Midbrain (tissue), 1 donor: Measurements from ENCODE around the gene C2orf72.

Experiments used
- DNase-seq: peaks from one replicate; lab custom pipeline; 2025; lab: John Stamatoyannopoulos, UW

C2orf72 gene

DNA sequence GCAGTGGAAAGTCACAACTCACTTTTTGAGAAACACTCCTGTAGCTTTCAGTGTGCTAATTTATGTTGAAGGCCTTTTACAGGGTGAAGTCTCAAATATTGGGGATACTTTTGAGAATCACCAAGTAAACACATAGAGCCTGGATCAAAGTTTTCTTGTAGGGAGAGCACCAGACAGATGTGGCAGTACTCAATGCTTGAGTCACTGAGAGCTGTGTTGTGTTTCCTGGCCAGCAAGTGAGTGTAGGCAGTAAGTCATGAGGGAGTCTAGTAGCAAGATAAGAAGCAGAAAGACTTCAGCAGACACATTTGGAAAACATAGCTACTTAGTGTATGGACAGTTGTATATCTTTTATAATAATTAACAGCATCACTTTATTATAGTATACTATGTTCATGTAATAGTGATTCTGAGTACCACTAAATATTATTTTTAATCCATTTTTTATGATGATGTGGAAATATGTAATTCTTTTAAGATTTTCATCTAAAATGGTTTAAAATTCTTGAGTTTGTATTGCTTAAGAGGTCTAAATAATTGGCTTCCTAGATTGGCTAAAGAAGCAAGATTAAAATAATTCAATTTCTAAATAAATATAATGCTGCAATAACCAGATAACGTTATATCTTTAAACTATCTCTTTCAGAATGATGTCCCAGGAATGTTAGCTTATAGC is 32.2 kb downstream of the C2orf72 start:
- DNase-seq = no peak

DNA sequence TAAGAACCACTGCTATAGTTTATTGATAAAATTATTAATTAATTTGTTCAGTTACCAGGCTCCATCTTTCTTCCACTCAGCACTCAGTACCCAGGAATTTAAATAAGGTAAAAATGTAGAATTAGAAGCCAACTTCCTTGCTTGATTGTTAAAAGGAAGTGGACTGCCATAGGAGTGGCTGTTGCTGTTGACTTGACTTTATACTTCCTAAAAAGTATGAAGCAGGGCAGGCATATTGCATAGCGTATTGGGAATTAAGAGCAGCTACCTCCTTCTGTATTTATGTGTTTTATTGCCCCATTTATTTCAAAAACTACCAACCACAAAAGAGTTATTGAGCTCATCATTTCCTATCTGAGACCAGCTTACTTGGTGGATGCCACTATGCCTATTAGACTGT is 47.2 kb downstream of the C2orf72 start:
- no peak for DNase-seq

DNA sequence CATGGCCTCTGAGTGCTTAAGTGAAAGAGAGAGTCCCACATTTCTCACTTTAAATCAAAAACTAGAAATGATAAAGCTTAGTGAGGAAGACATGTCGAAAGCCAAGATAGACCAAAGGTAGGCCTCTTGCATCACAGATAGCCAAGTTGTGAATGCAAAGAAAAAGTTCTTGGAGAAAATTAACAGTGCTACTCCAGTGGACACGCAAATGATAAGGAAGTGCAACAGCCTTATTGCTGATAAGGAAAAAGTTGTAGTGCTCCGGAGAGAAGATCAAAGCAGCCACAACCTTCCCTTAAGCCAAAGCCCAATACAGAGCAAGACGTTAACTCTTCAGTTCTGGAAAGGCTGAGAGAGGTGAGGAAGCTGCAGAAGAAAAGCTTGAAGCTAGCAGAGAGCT is 51.4 kb downstream of the C2orf72 start:
- no peak for DNase-seq

DNA sequence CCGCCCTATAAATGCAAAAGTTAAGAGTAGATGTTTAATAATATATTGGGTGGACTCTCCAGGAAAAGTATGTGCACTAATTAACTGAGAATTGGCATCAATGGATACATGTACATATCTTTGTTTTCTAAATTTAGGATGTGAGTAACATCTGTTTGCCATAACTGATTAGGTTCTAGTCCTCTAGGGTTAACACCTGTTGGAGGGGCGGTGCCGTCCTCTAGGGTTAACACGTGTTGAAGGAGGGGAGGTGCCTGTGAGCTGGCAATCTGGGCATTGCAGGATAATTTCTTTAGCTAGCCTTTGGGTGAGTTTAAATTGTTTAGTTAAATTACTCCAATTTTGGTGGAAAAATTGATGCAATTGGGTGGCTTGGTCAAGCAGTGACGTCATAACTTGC is 56.6 kb downstream of the C2orf72 start:
- no peak for DNase-seq

DNA sequence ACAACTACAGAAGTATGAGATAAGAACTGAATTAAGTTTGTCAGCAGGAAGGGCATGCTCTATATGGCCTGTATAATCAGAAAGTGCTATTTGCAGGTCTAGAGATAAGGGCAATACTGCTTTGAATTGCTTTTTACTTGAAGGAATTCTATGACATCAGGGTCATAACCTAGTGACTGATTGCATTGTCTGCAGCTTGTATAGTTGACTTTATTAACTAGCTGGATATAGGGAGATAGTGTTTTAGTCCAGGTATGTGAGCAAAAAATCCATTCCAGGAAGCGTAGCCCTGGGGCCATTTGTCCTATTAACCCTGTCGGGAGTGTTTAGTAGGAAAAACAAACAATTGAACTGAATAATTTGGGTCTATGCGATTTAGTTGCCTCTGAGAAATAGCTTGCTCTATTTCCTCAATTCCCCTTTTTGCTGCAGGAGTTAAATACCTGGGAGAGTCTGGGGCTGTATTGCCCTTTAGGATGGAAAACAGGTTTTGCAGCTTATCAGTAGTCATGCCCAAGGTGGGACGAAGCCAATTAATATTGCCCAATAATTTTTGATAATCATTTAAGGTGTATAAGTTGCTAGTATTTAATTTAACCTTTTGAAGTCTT is 57.5 kb downstream of the C2orf72 start:
- DNase-seq = no peak
